GM18873 (cell line): ENCODE results near the gene CMSS1.

Experiments used
- ATAC-seq: cut with Tn5 transposase; IDR thresholded peaks from one replicate; pipeline ENCODE4 v1.9.1; 2021; ENCODE audit warnings: mild to moderate bottlenecking, moderate library complexity, moderate number of reproducible peaks; ENCODE audit not compliant: unreplicated experiment, low FRiP score

CMSS1 gene

GRCh38 chr3:99817437-99818240, at the start of gene CMSS1:
CMSS1 (plus strand) TSS chr3:99817862.
- peak; percentile 96 for ATAC-seq

DNA sequence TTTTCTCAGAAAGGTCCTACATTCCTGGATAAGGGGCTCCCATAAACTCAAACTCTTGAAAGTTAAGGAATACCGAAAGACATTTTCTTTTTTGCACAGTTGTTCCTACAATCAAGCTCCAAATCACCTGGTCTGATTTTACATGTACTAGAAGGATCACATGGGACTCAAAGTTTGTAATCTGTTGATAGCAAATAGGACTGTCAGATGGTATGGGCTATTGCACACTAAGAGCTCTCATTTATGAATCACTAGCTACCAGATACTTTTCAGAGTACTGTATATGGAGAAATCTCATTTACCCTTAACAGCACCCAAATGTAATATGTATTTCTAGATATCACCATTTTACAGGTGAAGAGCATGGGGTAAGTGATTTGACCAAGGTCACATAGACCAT, 49.5 kb upstream of the CMSS1 start:
- no peak for ATAC-seq

GRCh38 chr3:99768808-99769501, 48.7 kb upstream of the CMSS1 start:
- no peak for ATAC-seq

- ATAC-seq = no peak
Observed at GRCh38 chr3:99772171-99772570, 45.5 kb upstream of the CMSS1 start.

GRCh38 chr3:99772671-99773070, 45.0 kb upstream of the CMSS1 start:
- no peak for ATAC-seq

- ATAC-seq = peak; percentile 97
Observed at GRCh38 chr3:99774467-99774866, 43.2 kb upstream of the CMSS1 start.

DNA sequence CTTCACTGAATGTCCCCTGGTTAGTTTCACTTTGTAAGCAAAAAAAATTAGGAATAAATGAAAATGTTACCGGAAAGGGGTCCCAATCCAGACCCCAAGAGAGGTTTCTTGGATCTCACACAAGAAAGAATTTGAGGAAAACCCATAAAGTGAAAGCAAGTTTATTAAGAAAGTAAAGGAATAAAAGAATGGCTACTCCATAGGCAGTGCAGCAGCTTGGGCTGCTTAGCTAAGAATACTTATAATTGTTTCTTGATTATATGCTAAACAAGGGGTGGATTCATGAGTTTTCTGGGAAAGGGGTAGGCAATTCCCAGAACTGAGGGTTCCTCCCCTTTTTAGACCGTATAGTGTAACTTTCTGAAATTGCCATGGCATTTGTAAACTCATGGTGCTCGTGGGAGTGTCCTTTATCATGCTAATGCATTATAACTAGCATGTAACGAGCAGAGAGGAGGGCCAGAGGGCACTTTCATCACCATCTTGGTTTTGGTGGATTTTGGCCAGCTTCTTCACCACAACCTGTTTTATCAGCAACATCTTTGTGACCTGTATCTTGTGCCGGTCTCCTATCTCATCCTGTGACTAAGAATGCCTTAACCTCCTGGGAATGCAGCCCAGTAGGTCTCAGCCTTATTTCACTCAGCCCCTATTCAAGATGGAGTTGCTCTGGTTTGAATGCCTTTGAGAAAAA, 41.0 kb upstream of the CMSS1 start:
- no peak for ATAC-seq

GRCh38 chr3:99777210-99777549, 40.5 kb upstream of the CMSS1 start:
- no peak for ATAC-seq

DNA sequence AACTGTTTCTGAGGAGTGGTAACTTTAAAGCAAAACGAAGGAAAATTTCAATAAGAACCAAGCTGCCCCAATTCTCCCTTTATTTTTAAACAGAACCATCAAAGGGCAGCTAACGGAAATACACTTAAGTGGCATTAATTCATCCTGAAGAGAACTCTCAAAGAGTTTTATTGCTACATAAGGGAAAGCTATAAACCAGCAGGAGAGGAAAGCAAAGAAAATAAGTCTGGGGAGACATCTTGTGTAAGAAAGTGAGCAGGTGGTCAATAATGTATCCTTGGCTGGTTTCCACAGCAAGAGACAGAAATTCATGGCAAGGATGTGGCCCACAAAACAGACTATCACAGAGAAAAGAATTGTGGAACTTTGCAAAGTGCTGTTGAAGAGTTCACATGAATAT, 40.0 kb upstream of the CMSS1 start:
- no peak for ATAC-seq

GRCh38 chr3:99780749-99781148, 36.9 kb upstream of the CMSS1 start:
- ATAC-seq = no peak

DNA sequence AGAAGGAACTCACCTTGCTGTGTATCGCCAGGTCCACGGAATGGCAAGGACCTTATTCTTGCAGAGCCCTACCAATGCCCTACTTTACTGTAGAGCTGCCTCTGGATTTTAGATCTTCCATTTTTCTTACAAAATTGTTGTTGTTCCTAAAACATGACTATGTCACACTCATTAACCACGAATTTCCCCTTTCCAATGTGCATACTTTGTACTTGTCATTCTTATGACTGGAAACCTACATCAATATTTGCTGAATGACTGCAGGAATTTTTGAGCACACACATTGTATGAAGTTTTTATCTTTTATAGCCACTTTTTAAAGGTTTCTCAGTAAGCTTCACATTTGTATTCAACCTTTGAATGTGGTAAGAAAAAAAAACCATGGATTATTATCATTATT, 35.9 kb upstream of the CMSS1 start:
- no peak for ATAC-seq

GRCh38 chr3:99783011-99783573, 34.6 kb upstream of the CMSS1 start:
- no peak for ATAC-seq

- no peak for ATAC-seq
Observed at GRCh38 chr3:99789011-99789721, 28.5 kb upstream of the CMSS1 start.

GRCh38 chr3:99794485-99794884, 23.2 kb upstream of the CMSS1 start:
- ATAC-seq = no peak

DNA sequence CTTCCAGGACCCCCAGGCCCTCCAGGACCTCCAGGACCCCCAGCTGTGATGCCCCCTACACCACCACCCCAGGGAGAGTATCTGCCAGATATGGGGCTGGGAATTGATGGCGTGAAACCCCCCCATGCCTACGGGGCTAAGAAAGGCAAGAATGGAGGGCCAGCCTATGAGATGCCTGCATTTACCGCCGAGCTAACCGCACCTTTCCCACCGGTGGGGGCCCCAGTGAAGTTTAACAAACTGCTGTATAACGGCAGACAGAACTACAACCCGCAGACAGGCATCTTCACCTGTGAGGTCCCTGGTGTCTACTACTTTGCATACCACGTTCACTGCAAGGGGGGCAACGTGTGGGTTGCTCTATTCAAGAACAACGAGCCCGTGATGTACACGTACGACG, 22.1 kb upstream of the CMSS1 start:
- ATAC-seq = no peak

GRCh38 chr3:99799422-99799821, 18.2 kb upstream of the CMSS1 start:
- no peak for ATAC-seq

GRCh38 chr3:99803297-99803696, 14.4 kb upstream of the CMSS1 start:
- no peak for ATAC-seq

DNA sequence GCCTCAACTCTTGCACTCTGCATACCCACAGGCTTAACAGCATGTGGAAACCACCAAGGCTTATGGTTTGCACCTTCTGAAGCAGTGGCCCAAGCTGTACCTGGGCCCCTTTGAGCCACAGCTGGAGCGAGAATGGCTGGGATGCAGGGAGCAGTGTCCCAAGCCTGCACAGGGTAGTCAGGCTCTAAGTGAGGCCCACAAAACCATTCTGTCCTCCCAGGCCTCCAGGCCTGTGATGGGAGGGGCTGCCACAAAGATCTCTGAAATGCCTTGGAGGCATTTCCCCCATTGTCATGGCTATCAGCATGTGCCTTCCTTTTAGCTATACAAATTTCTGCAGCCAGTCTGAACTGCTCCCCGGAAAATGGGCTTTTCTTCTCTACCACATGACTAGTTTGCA, 12.5 kb upstream of the CMSS1 start:
- no peak for ATAC-seq

DNA sequence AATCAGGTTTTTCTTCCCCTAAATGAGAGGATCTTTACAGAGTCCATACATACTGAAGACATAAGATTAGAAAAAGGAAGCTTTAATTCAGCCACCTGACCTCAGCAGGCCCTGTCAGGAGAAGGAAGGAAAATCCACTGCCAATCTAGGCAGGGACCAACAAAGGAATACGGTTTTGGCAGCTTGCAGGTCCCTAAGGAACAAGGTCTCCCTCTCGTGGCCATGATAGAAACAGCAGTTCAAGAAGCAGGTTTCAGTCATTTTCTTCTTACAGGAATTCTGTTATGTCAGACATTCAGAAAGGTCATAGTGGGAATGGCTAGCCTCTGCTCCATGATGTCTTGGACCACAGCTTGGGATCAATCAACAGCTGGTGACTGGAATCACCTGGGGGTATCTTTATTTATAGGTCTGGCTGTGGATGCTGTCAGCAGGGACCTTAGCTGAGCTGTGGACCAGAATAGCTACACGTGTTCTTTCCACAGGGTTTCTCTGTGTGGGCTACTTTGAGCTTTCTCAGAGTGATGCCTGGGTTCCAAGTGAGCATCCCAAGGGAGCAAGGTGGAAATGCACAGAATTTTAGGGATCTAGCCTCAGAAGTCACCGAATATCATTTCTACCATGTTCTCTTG, 9.4 kb upstream of the CMSS1 start:
- no peak for ATAC-seq

GRCh38 chr3:99809565-99809964, 8.1 kb upstream of the CMSS1 start:
- no peak for ATAC-seq
